ENCODE measurements around the gene NKX6-1. TPM values are rescaled to one million over a fixed set of nuclear protein-coding genes. Genes with fewer than 3 reads are reported as not detected.

NKX6-1 gene
- total and polyA plus RNA-seq, 9 of the 15 experiments (the other 6 are each of a cell fraction or from before 2014, with no cell fraction given) = not detected

DNA sequence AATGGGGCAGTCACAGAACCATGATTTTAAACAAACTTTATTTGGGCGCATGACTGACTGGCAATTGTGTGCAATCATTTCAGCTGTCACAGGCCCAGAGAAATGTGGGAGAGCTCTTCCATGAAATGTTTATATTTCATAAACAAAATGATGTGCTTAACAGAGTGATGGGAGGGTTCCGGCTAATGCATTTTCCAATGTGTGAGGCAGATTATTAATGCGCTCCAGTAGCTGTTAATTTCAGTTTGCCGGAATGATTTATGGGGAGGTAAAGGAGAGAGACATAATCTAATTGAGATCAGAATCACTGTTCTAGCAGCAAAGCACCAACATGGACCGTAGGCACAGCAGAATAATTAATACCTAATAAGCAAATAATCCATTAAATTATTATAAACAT, 55.6 kb downstream of the NKX6-1 start (continued):
- TF ChIP-seq ARID3A (IDR thresholded peaks at IDR 0.05; ENCODE audit: borderline replicate concordance, low read depth, low read length) (no peak), ZNF785 (CRISPR knock-in tag; IDR thresholded peaks at IDR 0.05) (no peak), TARDBP (IDR thresholded peaks at IDR 0.05) (no peak), HNRNPL (IDR thresholded peaks at IDR 0.05; ENCODE audit: low read depth, low read length) (no peak), FOSL1 (tag; conservative IDR thresholded peaks at IDR 0.05) (no peak), GABPA (tag; conservative IDR thresholded peaks at IDR 0.05; ENCODE audit: low read depth) (no peak), SMARCC2 (IDR thresholded peaks at IDR 0.05; ENCODE audit: low read depth) (no peak)

DNA sequence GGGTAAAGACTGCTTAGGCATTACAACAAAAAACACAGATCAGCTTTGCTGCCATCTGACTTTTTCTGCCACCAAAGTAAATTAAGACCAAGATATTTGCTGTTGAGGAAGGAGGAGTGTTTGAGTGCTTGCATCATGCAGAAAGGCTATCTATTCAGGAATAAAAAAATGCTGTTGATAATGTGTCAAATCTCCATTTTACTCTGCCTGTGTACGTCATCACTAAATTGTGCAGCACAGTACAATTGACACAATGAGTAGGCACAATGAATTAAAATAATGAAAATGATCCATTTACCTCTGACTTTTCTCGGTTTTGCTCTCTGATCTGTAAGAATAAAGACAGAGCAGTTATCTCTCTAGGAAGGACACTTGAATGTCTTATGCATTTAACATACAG, 56.3 kb downstream of the NKX6-1 start:
- FAIRE-seq (no peak), DNase-seq (ENCODE audit: extremely low read depth in 1 of 4, low spot score in 3 of 4) (no peak), ATAC-seq (no peak)
- no TSS peak for BruUV-seq (replicated peaks)
- in situ Hi-C loops (cut with MboI) = no loop called here
- H3K36me3 ChIP-seq (ENCODE audit: control insufficient read depth, insufficient read depth, low read length) = no peaks in the 10 kb centered on the region
- no peak overlapping the region for H2AFZ ChIP-seq (ENCODE audit: low read depth, low read length)
- H3K4me2 ChIP-seq (ENCODE audit: insufficient read depth, low read length) = no peak overlapping the region
- H4K20me1 ChIP-seq (replicated peaks; ENCODE audit: control insufficient read depth, insufficient read depth, low read length) = no peaks in the 10 kb centered on the region
- ChIA-PET POLR2A (no interaction called here), CTCF (ENCODE audit: low intra/inter-chr PET ratio) (no interaction called here)
- no peaks in the 10 kb centered on the region for H3K9me1 ChIP-seq (ENCODE audit: control insufficient read depth, insufficient read depth, low read length)
- no peaks in the 10 kb centered on the region for H3K79me2 ChIP-seq (ENCODE audit: control insufficient read depth, insufficient read depth, low read length)
- intact Hi-C loops (cut with micrococcal nuclease) = no loop called here
- WGBS (ENCODE audit: insufficient coverage, low coverage, missing lambda C conversion rate) = 8% methylated on average over 2 of the region's 2 CpGs
- no peak overlapping the region for H3K27ac ChIP-seq (ENCODE audit: extremely low read depth, low read depth, low read length)
- no peaks in the 10 kb centered on the region for H3K9me3 ChIP-seq (replicated peaks; ENCODE audit: control insufficient read depth, insufficient read depth, low read depth, low read length)
- no peak overlapping the region for H3K9ac ChIP-seq (ENCODE audit: insufficient read depth in 1 of 2, low read depth in 2 of 2, low read length in 2 of 2)
- H3K27me3 ChIP-seq (ENCODE audit: control insufficient read depth in 2 of 2, insufficient read depth in 2 of 2, low read length in 2 of 2) = no peaks in the 10 kb centered on the region; a peak in 1 of 5 replicates
- no peak overlapping the region for H3K4me3 ChIP-seq
- no peaks in the 10 kb centered on the region for H3K4me1 ChIP-seq (replicated peaks in 1 of 2; ENCODE audit: control insufficient read depth in 2 of 2, insufficient read depth in 2 of 2, low read length in 2 of 2)
- no peak for TF ChIP-seq CSDE1 (IDR thresholded peaks at IDR 0.05)
- TF ChIP-seq KAT8 (IDR thresholded peaks at IDR 0.05; ENCODE audit: low read depth) = no peak
- TF ChIP-seq, protein P1, sequence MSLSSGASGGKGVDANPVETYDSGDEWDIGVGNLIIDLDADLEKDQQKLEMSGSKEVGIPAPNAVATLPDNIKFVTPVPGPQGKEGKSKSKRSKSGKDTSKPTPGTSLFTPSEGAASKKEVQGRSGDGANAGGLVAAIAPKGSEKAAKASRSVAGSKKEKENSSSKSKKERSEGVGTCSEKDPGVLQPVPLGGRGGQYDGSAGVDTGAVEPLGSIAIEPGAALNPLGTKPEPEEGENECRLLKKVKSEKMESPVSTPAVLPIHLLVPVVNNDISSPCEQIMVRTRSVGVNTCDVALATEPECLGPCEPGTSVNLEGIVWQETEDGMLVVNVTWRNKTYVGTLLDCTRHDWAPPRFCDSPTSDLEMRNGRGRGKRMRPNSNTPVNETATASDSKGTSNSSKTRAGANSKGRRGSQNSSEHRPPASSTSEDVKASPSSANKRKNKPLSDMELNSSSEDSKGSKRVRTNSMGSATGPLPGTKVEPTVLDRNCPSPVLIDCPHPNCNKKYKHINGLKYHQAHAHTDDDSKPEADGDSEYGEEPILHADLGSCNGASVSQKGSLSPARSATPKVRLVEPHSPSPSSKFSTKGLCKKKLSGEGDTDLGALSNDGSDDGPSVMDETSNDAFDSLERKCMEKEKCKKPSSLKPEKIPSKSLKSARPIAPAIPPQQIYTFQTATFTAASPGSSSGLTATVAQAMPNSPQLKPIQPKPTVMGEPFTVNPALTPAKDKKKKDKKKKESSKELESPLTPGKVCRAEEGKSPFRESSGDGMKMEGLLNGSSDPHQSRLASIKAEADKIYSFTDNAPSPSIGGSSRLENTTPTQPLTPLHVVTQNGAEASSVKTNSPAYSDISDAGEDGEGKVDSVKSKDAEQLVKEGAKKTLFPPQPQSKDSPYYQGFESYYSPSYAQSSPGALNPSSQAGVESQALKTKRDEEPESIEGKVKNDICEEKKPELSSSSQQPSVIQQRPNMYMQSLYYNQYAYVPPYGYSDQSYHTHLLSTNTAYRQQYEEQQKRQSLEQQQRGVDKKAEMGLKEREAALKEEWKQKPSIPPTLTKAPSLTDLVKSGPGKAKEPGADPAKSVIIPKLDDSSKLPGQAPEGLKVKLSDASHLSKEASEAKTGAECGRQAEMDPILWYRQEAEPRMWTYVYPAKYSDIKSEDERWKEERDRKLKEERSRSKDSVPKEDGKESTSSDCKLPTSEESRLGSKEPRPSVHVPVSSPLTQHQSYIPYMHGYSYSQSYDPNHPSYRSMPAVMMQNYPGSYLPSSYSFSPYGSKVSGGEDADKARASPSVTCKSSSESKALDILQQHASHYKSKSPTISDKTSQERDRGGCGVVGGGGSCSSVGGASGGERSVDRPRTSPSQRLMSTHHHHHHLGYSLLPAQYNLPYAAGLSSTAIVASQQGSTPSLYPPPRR (CRISPR knock-in tag; IDR thresholded peaks at IDR 0.05; ENCODE audit: borderline replicate concordance) = no peak
- no peak for TF ChIP-seq GMEB1 (CRISPR knock-in tag; IDR thresholded peaks at IDR 0.05)
- TF ChIP-seq ZBTB5 (IDR thresholded peaks at IDR 0.05) = no peak
